SU-DHL-6 (cell line): Measurements from ENCODE around the gene KLF13.

Source experiments
- H2AFZ ChIP-seq: fragments of 200-600 bp; sonication (generic); 2 replicates; pipeline ENCODE4 v1.6.1; 2014; ENCODE audit warnings: low read depth, mild to moderate bottlenecking, moderate library complexity, mixed read lengths, antibody characterized with exemption, low read length; ENCODE audit not compliant: severe bottlenecking
- H3F3A ChIP-seq: fragments of 200-600 bp; shearing (Covaris generic); 2 replicates; pipeline ENCODE4 v1.6.0; 2016; ENCODE audit warnings: antibody characterized with exemption, mild to moderate bottlenecking; ENCODE audit not compliant: insufficient read depth
- H3K27ac ChIP-seq: fragments of 200-600 bp; sonication (generic); 2 replicates; pipeline ENCODE4 v1.5.1; 2016; ENCODE audit warnings: low read depth, mild to moderate bottlenecking, low read length, moderate library complexity, mixed read lengths
- H3K27me3 ChIP-seq: fragments of 200-600 bp; sonication (generic), shearing (Covaris generic); 2 replicates; pipeline ENCODE4 v1.6.0; 2014; ENCODE audit warnings: mild to moderate bottlenecking, low read length
- H3K36me3 ChIP-seq: fragments of 200-600 bp; sonication (generic); 2 replicates; pipeline ENCODE4 v1.6.1; 2014; ENCODE audit warnings: mild to moderate bottlenecking, low read length, mixed read lengths
- H3K4me2 ChIP-seq: fragments of 300-600, 200-600 bp; shearing (Covaris generic), sonication (generic); 2 replicates; pipeline ENCODE4 v1.6.0; 2014; ENCODE audit warnings: low read length, low read depth, mild to moderate bottlenecking; ENCODE audit not compliant: poor library complexity, severe bottlenecking
- H3K4me3 ChIP-seq: fragments of 200-600 bp; sonication (generic); 2 replicates; pipeline ENCODE4 v1.5.1; 2014; ENCODE audit warnings: antibody characterized with exemption, low read length, mild to moderate bottlenecking, mixed read lengths; ENCODE audit not compliant: insufficient read depth, poor library complexity, severe bottlenecking
- H3K79me2 ChIP-seq: fragments of 200-600 bp; sonication (generic); 2 replicates; pipeline ENCODE4 v1.6.1; 2014; ENCODE audit warnings: mild to moderate bottlenecking, low read length, moderate library complexity; ENCODE audit not compliant: insufficient read depth
- H3K9ac ChIP-seq: fragments of 200-600 bp; sonication (generic); 2 replicates; pipeline ENCODE4 v1.7.0; 2014; ENCODE audit warnings: mild to moderate bottlenecking, low read length
- H3K9me2 ChIP-seq: fragments of 200-600 bp; sonication (generic); replicated peaks from 2 replicates; pipeline ENCODE4 v1.6.1; 2014; ENCODE audit warnings: low read length; ENCODE audit not compliant: insufficient read depth
- H3K9me3 ChIP-seq: fragments of 200-600 bp; sonication (generic); 2 replicates; pipeline ENCODE4 v1.6.1; 2014; ENCODE audit warnings: low read length, mixed read lengths; ENCODE audit not compliant: insufficient read depth
- H4K20me1 ChIP-seq: fragments of 200-600 bp; sonication (generic); 2 replicates; pipeline ENCODE4 v1.6.1; 2014; ENCODE audit warnings: low read depth, mild to moderate bottlenecking, antibody characterized with exemption, low read length, moderate library complexity, mixed read lengths
- CTCF ChIP-seq: fragments of 200-600 bp; sonication (generic); IDR thresholded peaks from one replicate; pipeline ENCODE4 v1.5.1; 2017; ENCODE audit warnings: antibody characterized with exemption, mild to moderate bottlenecking, low read length, moderate library complexity; ENCODE audit not compliant: insufficient read depth, poor library complexity, severe bottlenecking
- EZH2phosphoT487 ChIP-seq: fragments of 200-600 bp; sonication (generic), shearing (Covaris generic); conservative IDR thresholded peaks from 2 replicates; pipeline ENCODE4 v1.6.1; 2018; ENCODE audit warnings: mild to moderate bottlenecking, antibody characterized with exemption, low read length, moderate library complexity, mixed read lengths

Gene KLF13

DNA sequence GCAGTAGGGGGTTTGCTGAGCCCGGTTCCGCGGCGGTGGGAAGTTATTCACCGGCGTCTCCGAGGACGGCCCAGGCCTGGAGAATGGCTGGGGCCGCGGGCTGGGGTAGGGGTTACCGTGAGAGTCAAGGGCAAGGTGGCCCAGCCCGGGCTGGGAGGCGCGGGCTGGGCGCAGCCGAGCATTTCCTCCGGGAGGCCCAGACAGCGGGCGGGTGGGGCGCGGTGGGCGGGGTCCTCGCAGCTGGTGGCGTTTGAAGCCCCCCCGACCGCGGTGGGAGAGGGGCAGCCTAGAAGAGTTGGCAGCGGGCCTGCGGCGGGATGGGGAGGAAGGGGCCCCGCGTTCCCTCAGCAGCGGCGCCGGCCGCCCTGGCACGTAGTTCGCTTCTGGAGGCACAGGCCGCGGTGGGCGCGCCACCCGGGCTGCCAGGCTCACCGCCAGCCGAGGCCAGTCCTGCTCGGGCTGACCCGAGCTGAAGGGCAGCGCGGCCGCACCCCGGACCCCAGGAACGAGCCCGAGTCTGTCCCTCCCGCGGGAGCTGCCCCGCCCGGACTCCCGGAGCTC is 960 bp upstream of the KLF13 start:
- H4K20me1 ChIP-seq, result no peaks in the 10 kb centered on the region; the same call in 1 of the 2 replicates
- H2AFZ ChIP-seq, result peak overlapping the region; percentile 65
- H3K27ac ChIP-seq, result peak overlapping the region; percentile 92
- H3K4me3 ChIP-seq, result peak overlapping the region; percentile 74
- H3K79me2 ChIP-seq, result peaks cover 16% of the 10 kb centered on the region; the same call in 1 of the 2 replicates
- no peaks in the 10 kb centered on the region for H3K9me3 ChIP-seq
- no peaks in the 10 kb centered on the region for H3K27me3 ChIP-seq
- H3K9ac ChIP-seq, result peak overlapping the region; percentile 86
- no peak for TF ChIP-seq CTCF
- no peak for TF ChIP-seq EZH2phosphoT487
- no peaks in the 10 kb centered on the region for H3K36me3 ChIP-seq
- H3F3A ChIP-seq, result peaks cover 20% of the 10 kb centered on the region
- H3K9me2 ChIP-seq, result no peaks in the 10 kb centered on the region
- peak overlapping the region; percentile 83 for H3K4me2 ChIP-seq

- Histone ChIP-seq H3K36me3 (no peaks in the 10 kb centered on the region), H3K27ac (peak overlapping the region; percentile 80), H3K9me3 (no peaks in the 10 kb centered on the region), H2AFZ (no peak overlapping the region), H3K27me3 (no peaks in the 10 kb centered on the region), H3K79me2 (peaks cover 30% of the 10 kb centered on the region; the same call in 1 of the 2 replicates), H3F3A (peaks cover 20% of the 10 kb centered on the region), H3K4me3 (peak overlapping the region; percentile 67), H4K20me1 (peaks cover 2% of the 10 kb centered on the region; the same call in 1 of the 2 replicates), H3K4me2 (peak overlapping the region; percentile 59), H3K9me2 (no peaks in the 10 kb centered on the region), H3K9ac (peak overlapping the region; percentile 66)
- no peak for TF ChIP-seq EZH2phosphoT487
- TF ChIP-seq CTCF, result no peak
These were observed 437 bp downstream of the KLF13 start for GRCh38 chr15:31326875-31327668.

DNA sequence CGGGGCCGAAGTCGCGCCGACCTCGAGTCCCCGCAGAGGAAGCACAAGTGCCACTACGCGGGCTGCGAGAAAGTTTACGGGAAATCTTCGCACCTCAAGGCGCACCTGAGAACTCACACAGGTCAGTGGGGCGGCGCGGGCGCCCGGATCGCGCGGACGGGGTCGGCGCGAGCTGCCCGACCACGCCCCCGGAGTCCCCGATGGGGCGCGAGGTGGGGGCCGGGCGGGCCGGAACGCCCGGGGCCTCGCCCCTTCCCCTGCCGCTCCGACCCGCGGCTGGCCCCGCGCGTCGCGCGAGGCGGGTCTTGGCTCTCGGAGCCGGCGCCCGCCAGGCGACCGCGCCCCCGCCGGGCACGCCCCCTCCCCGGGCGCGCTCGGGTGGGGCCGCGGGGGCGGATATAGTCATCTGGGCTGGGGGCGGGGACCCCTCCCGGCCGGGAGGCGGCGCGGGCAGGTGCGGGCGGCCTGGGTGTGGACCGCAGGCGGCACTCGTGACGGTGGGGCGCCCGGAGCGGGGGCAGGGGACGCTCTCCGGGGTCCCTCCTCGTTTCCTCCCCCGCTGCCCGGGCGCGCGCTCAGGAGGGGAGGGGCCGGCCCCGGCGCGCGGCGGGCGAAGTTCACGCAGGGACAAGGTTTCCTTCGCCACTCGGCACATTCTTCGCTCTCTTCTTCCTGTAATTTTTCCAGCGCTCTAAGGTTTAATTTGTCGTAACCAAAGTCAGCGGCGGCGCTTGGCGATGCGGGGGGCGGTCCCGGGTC is 1.2 kb downstream of the KLF13 start:
- H3K27me3 ChIP-seq, result no peaks in the 10 kb centered on the region
- TF ChIP-seq CTCF (no peak), EZH2phosphoT487 (no peak)
- peak overlapping the region; percentile 87 for H3K4me3 ChIP-seq
- H4K20me1 ChIP-seq, result peaks cover 5% of the 10 kb centered on the region; the same call in 1 of the 2 replicates
- peak overlapping the region; percentile 59 for H3K4me2 ChIP-seq
- H3K79me2 ChIP-seq, result peaks cover 38% of the 10 kb centered on the region
- peak overlapping the region; percentile 82 for H3K27ac ChIP-seq
- peaks cover 20% of the 10 kb centered on the region for H3F3A ChIP-seq
- H3K9ac ChIP-seq, result peak overlapping the region; percentile 66
- H2AFZ ChIP-seq, result peak overlapping the region; percentile 44
- no peaks in the 10 kb centered on the region for H3K9me3 ChIP-seq
- no peaks in the 10 kb centered on the region for H3K36me3 ChIP-seq
- no peaks in the 10 kb centered on the region for H3K9me2 ChIP-seq
